Stomach (tissue), 9 donors: ENCODE data around the gene ADCY5. TPM values are rescaled to one million over a fixed set of nuclear protein-coding genes. Genes with fewer than 3 reads are reported as not detected.

Experiments
- DNase-seq, 2 donors: peaks; one replicate each; pipeline versions ENCODE4 v3.0.0 to v3.0.0-alpha.2; 2013 to 2019
- H3K27ac ChIP-seq, 5 donors: fragments of 200-600 bp in 4 of 5; sonication (generic) in 4 of 5; one replicate each; pipeline ENCODE4 v1.5.1; 2013 to 2019; ENCODE audit warnings: mild to moderate bottlenecking in 1 of 5, moderate library complexity in 1 of 5
- H3K27me3 ChIP-seq, 3 donors: fragments of 200-600 bp; sonication (generic); one replicate each; pipeline ENCODE4 v1.5.1; 2017 to 2019; ENCODE audit warnings: mixed run types in 1 of 3
- H3K36me3 ChIP-seq, 4 donors: fragments of 200-600 bp; sonication (generic); 1 replicate in 3 of 4; 2 replicates in 1 of 4; pipeline ENCODE4 v1.5.1; 2016 to 2019
- H3K4me1 ChIP-seq, 4 donors: fragments of 200-600 bp; sonication (generic); one replicate each; pipeline ENCODE4 v1.5.1; 2016 to 2019
- H3K4me3 ChIP-seq, 4 donors: fragments of 200-600 bp; sonication (generic) in 3 of 4; one replicate each; pipeline ENCODE4 v1.5.1; 2016 to 2019; ENCODE audit warnings: mild to moderate bottlenecking in 1 of 4
- H3K9me3 ChIP-seq, 4 donors: fragments of 200-600 bp; sonication (generic); one replicate each; pipeline ENCODE4 v1.5.1; 2016 to 2019
- EP300 ChIP-seq: sonication (generic); formaldehyde crosslinking; IDR thresholded peaks from one replicate; pipeline ENCODE4 v1.6.1; 2017; ENCODE audit warnings: antibody characterized with exemption
- POLR2A ChIP-seq, 4 donors: fragments of 450-650 bp; IDR thresholded peaks; one replicate each; pipeline ENCODE4 v1.6.1; 2016; ENCODE audit warnings: antibody characterized with exemption in 4 of 4, control low read depth in 2 of 4, mild to moderate bottlenecking in 1 of 4, moderate library complexity in 1 of 4
- POLR2AphosphoS5 ChIP-seq, 3 donors: sonication (generic); formaldehyde crosslinking; IDR thresholded peaks; one replicate each; pipeline ENCODE4 v1.6.1; 2016; ENCODE audit warnings: antibody characterized with exemption in 3 of 3
- WGBS, 5 donors: extraction: QIAGEN DNeasy Blood & Tissue Kit in 3 of 5; methylation state at CpG; one replicate each; pipeline versions ENCODE4 v1.1.5 to v1.1.7; 2013 to 2018; 5-methylcytosine and 5-hydroxymethylcytosine counted together
- intact Hi-C: fragments of 100-400 bp; cut with DNase I; formaldehyde crosslinking; loops from one replicate; pipeline ENCODE4 v1.15.1; 2023; ENCODE audit warnings: low total_unique reads
- polyA plus RNA-seq, 3 donors: library from polyadenylated mRNA; stranded (reverse); fragments of 200-250 nt; gene quantifications; one replicate each; pipeline ENCODE4 v1.2.3, GENCODE V29; 2013
- total RNA-seq, 5 donors: library from RNA; depleted of rRNA; stranded (reverse); fragments of >200 nt; gene quantifications; one replicate each; pipeline versions ENCODE4 v1.1.0 to v1.2.3, GENCODE V29; 2014 to 2016
- TF ChIP-seq, protein P1 (sequence below), 7 experiments: fragments of 450-650 bp in 4 of 7; fragments of 200-600 bp in 3 of 7; sonication (generic) in 3 of 7; IDR thresholded peaks; one replicate each; pipeline ENCODE4 v1.5.1; 2016 to 2019; ENCODE audit warnings: antibody characterized with exemption in 7 of 7, control low read depth in 2 of 7, mild to moderate bottlenecking in 1 of 7
- donor health status: healthy with polysubstance abuse.
- donor health status: Bipolar disorder and iron deficiency.
- donor health status: healthy.

Gene ADCY5
- total and polyA plus RNA-seq, 8 donors: 1.8 to 79.9 (median 16.3) TPM

DNA sequence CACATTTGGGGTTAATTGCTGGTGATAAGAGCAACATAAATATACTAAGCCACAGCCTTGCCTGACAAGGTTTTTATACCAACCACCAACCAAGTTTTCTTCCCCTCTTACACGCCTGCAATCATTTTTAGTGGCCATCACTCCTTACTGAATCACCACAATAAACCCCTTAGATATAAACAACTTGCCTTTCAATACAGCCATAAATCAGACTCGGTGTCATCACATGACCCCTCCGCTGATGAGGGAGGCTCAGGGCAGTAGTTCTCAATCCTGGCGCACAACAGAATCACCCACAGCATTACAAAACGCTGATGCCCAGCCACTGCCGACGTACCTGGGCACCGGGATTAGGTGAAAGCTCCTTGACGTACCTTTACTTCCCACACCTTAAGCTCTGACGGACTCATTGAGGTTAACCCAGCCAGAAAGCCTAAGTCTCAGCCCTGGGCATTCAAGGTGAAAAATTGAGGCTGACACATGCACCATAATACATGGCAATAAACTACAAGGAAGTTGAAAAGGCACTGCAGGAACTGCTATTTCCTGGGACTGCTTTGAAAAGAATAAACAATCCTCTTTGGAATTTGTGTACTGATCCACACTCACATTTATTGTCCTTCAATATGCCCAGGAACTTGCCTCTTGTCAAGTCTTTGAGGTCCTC lies 17.1 kb downstream of the ADCY5 start:
- Histone ChIP-seq H3K9me3 (no peaks in the 10 kb centered on the region), H3K36me3 (no peaks in the 10 kb centered on the region), H3K4me3 (no peak overlapping the region), H3K27ac (peak overlapping the region in 4 of 5 donors; percentile 59 to 82 (median 74)), H3K4me1 (peaks cover 0 to 56% (median 24%) of the 10 kb centered on the region in 4 donors), H3K27me3 (peaks cover 0 to 3% (median 0%) of the 10 kb centered on the region in 3 donors)
- intact Hi-C loops: no loop called here
- DNase-seq: no peak
- peak in 1 of 3 donors; percentile 11 for TF ChIP-seq POLR2AphosphoS5 (IDR thresholded peaks at IDR 0.05)
- no peak for TF ChIP-seq POLR2A (IDR thresholded peaks at IDR 0.05)
- WGBS, 5 donors: 70 to 75% (median 73%) methylated on average over 10 of the region's 10 CpGs

- Histone ChIP-seq H3K4me3 (no peak overlapping the region), H3K9me3 (no peaks in the 10 kb centered on the region), H3K27ac (peak overlapping the region in 4 of 5 donors; percentile 59 to 82 (median 74)), H3K4me1 (peaks cover 0 to 56% (median 27%) of the 10 kb centered on the region in 4 donors), H3K27me3 (peaks cover 0 to 6% (median 0%) of the 10 kb centered on the region in 3 donors), H3K36me3 (no peaks in the 10 kb centered on the region)
- DNase-seq: no peak
- WGBS, 5 donors: 84 to 90% (median 86%) methylated on average over 5 of the region's 5 CpGs
- TF ChIP-seq POLR2AphosphoS5 (IDR thresholded peaks at IDR 0.05) (no peak), POLR2A (IDR thresholded peaks at IDR 0.05) (no peak), EP300 (no peak)
- TF ChIP-seq, protein P1, sequence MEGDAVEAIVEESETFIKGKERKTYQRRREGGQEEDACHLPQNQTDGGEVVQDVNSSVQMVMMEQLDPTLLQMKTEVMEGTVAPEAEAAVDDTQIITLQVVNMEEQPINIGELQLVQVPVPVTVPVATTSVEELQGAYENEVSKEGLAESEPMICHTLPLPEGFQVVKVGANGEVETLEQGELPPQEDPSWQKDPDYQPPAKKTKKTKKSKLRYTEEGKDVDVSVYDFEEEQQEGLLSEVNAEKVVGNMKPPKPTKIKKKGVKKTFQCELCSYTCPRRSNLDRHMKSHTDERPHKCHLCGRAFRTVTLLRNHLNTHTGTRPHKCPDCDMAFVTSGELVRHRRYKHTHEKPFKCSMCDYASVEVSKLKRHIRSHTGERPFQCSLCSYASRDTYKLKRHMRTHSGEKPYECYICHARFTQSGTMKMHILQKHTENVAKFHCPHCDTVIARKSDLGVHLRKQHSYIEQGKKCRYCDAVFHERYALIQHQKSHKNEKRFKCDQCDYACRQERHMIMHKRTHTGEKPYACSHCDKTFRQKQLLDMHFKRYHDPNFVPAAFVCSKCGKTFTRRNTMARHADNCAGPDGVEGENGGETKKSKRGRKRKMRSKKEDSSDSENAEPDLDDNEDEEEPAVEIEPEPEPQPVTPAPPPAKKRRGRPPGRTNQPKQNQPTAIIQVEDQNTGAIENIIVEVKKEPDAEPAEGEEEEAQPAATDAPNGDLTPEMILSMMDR (IDR thresholded peaks at IDR 0.05): no peak
- intact Hi-C loops: no loop called here
These were observed 17.8 kb downstream of the ADCY5 start for GRCh38 chr3:123431007-123431657.

- intact Hi-C loops: no loop called here
- WGBS, 5 donors: 82 to 92% (median 90%) methylated on average over 9 to 11 of the region's 11 CpGs
- no peak for DNase-seq
- Histone ChIP-seq H3K27me3 (peaks cover 0 to 6% (median 0%) of the 10 kb centered on the region in 3 donors), H3K4me3 (no peak overlapping the region), H3K4me1 (peaks cover 0 to 63% (median 31%) of the 10 kb centered on the region in 4 donors), H3K36me3 (no peaks in the 10 kb centered on the region), H3K27ac (peak overlapping the region in 3 of 5 donors; percentile 22 to 82 (median 79)), H3K9me3 (no peaks in the 10 kb centered on the region)
- no peak for TF ChIP-seq POLR2AphosphoS5 (IDR thresholded peaks at IDR 0.05)
- no peak for TF ChIP-seq POLR2A (IDR thresholded peaks at IDR 0.05)
- TF ChIP-seq, protein P1 (IDR thresholded peaks at IDR 0.05): no peak
- no peak for TF ChIP-seq EP300
These were observed 18.6 kb downstream of the ADCY5 start for GRCh38 chr3:123430266-123430665.

DNA sequence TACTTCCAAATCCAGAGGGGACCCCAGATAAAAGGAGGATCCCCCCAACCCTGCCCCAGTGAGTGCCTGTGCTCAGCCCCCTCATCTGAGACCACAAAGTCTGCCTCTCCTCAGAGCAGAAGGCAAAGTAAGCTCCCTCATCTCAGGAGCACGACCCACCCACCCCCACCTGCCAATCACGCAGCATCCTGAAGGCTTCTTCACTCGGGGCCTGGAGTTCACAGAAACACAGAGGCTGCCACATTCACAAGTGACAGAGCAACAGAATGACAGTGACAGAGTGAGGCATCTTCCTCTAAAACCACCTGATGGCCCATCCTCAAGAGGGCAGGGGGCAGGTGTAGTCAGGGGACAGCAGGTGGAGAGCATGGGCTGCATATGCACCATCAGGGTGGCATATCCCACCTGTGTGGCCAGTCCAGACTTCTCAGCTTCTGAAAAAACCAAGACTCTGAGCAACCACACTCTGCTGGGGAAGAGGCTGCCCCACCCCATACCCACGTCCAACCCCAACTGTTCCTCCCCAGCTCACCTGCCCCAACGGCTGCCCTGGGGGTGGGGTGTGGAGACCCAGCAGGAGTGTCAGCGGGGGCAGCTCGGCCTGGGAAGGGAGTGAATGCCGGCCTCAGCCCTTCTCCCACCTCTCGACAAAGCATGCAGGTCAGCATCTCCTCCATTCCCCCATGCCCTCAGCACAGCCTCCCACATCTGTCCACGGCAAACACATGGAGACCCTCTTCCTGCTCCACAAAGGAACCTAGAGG lies 19.3 kb downstream of the ADCY5 start:
- no peak for DNase-seq
- Histone ChIP-seq H3K27me3 (peaks cover 0 to 6% (median 0%) of the 10 kb centered on the region in 3 donors), H3K9me3 (no peaks in the 10 kb centered on the region), H3K4me3 (no peak overlapping the region), H3K36me3 (no peaks in the 10 kb centered on the region), H3K4me1 (peaks cover 0 to 69% (median 32%) of the 10 kb centered on the region in 4 donors), H3K27ac (peak overlapping the region in 2 of 5 donors; percentile 79 to 82)
- TF ChIP-seq EP300 (no peak), POLR2AphosphoS5 (IDR thresholded peaks at IDR 0.05) (no peak), POLR2A (IDR thresholded peaks at IDR 0.05) (no peak)
- TF ChIP-seq, protein P1 (IDR thresholded peaks at IDR 0.05): no peak
- intact Hi-C loops: no loop called here
- WGBS, 5 donors: 58 to 73% (median 72%) methylated on average over 9 to 10 of the region's 10 CpGs
